ENCODE data around the gene MSMB. TPM values are rescaled to one million over a fixed set of nuclear protein-coding genes. Genes with fewer than 3 reads are reported as not detected.
A peak's percentile ranks its signal among the peaks of the same experiment; 100 is the strongest.

Gene MSMB
- total and polyA plus RNA-seq, 2 donors from 2014 or later: not detected

DNA sequence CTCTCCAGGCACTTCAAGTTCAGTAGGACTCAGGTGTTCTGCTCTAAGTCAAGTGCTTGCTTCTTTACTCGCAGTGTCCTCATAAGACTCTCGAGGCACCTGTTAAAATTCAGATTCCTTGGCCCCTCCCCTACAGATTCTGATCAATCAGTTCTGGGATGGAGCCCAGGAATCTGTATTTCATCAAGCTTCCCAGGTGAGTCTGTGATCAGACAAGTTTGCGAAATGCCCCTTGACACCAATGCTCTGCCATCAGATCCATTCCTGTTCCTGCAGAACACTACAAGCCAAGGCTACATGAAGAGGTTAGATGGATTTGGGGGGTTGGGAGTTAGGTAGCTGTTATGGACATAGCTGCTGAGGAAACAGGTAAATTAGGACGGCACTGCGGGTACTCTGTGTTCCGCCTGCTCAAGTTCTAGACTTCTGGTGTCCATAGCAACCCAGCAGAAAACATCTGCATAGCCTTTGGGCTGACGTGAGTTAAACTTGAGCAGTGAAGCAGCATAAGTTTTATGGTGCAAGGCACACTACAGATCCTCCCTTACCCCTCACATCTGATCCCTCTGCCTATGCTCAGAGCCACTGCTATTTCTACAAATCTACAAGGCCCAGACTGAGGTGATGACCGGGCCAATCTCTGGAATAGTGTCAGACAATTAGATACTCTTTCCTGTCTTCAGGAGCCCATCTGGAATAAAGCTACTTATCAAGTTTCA is 8.8 kb downstream of the MSMB start:
- intact Hi-C loops (cut with DNase I): no loop called here
- Histone ChIP-seq H3K36me3 (ENCODE audit: control insufficient read depth in 2 of 3, insufficient read depth in 3 of 3, low read length in 3 of 3) (no peaks in the 10 kb centered on the region), H3K9me3 (ENCODE audit: control insufficient read depth in 2 of 3, insufficient read depth in 1 of 3, low read length in 3 of 3) (no peaks in the 10 kb centered on the region), H3K4me1 (ENCODE audit: control insufficient read depth in 2 of 3, insufficient read depth in 2 of 3, low read depth in 1 of 3, low read length in 3 of 3) (no peaks in the 10 kb centered on the region), H3K9ac (ENCODE audit: low read length in 3 of 3) (no peak overlapping the region), H3K27me3 (ENCODE audit: control insufficient read depth, insufficient read depth, low read length) (no peaks in the 10 kb centered on the region), H3K27ac (ENCODE audit: low read depth in 2 of 2, low read length in 2 of 2) (no peak overlapping the region), H3K4me3 (ENCODE audit: low read length in 3 of 3) (no peak overlapping the region)
- FAIRE-seq (no peak), DNase-seq (peak in 4 of 5 donors; percentile 77 to 91 (median 84))
- TF ChIP-seq, protein P1, sequence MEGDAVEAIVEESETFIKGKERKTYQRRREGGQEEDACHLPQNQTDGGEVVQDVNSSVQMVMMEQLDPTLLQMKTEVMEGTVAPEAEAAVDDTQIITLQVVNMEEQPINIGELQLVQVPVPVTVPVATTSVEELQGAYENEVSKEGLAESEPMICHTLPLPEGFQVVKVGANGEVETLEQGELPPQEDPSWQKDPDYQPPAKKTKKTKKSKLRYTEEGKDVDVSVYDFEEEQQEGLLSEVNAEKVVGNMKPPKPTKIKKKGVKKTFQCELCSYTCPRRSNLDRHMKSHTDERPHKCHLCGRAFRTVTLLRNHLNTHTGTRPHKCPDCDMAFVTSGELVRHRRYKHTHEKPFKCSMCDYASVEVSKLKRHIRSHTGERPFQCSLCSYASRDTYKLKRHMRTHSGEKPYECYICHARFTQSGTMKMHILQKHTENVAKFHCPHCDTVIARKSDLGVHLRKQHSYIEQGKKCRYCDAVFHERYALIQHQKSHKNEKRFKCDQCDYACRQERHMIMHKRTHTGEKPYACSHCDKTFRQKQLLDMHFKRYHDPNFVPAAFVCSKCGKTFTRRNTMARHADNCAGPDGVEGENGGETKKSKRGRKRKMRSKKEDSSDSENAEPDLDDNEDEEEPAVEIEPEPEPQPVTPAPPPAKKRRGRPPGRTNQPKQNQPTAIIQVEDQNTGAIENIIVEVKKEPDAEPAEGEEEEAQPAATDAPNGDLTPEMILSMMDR (IDR thresholded peaks at IDR 0.05; ENCODE audit: borderline replicate concordance, extremely low read depth, insufficient read depth): no peak

DNA sequence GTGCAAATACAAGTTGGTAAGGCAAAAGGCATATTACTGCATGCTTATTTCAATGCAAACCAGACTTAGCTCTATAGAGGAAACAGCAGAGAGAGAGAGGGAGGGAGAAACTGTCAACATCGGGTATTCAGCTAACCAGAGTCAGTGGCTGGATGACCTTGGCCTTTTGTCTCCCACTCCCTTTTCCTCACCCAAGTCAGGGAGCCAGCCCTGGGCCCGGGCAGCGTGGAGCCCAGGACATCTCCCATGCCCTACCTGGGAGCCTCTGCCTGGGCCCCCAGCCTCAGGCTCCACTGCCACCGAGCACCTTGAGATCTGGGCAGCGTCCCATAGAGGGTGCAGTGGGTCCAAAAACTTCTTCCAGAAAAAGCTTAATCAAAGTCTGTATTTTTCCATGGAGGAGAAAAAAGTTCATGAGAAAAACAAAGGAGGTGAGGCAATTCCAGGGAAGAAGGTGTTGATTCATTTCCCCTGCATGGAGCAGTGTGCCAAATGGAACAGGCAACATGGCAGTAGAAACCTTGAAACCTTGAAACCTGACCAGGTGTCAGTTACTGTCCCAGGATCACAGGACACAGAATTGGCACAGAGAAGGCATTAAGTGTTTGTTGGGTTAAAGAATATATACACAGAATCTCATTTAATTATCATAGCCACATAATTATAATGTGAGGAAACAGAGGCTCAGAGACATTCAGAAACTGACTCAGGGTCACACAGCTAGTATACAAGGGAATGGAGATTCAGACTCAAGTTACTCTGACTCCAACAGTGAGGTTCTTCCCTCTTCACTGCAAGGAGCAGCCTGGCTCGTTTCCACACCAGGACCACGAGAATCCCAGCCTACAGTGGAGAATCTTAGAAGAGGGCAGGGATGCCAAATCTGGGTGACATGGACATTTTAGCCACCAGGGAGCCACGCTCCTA is 9.9 kb downstream of the MSMB start:
- Histone ChIP-seq H3K4me3 (ENCODE audit: low read length in 3 of 3) (no peak overlapping the region), H3K36me3 (ENCODE audit: control insufficient read depth in 2 of 3, insufficient read depth in 3 of 3, low read length in 3 of 3) (no peaks in the 10 kb centered on the region), H3K9me3 (ENCODE audit: control insufficient read depth in 2 of 3, insufficient read depth in 1 of 3, low read length in 3 of 3) (no peaks in the 10 kb centered on the region), H3K27ac (ENCODE audit: low read depth in 2 of 2, low read length in 2 of 2) (no peak overlapping the region), H3K27me3 (ENCODE audit: control insufficient read depth, insufficient read depth, low read length) (no peaks in the 10 kb centered on the region), H3K4me1 (ENCODE audit: control insufficient read depth in 2 of 3, insufficient read depth in 2 of 3, low read depth in 1 of 3, low read length in 3 of 3) (no peaks in the 10 kb centered on the region), H3K9ac (ENCODE audit: low read length in 3 of 3) (no peak overlapping the region)
- intact Hi-C loops (cut with DNase I): no loop called here
- TF ChIP-seq, protein P1 (IDR thresholded peaks at IDR 0.05; ENCODE audit: borderline replicate concordance, extremely low read depth, insufficient read depth): no peak
- DNase-seq: no peak
- no peak for FAIRE-seq

DNA sequence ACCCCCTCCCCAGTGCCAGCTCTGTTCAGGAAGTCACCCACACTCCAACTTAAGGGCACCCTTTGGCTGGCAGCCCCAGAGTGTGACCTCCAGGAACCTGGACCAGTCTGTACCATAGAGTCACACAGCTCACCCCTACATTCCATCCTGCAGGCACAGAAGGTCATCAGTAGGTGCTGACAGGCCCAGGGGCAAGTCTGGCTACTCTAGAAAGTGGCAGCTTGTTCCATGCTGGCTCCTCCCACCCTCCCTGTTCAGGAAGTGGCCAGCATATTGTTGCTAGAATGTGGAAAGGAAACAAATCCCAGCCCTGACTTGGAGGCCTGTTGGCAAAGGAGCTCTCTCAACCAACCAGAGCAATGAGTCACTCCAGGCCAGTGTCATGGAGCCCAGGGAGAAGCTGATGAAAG is 12.5 kb downstream of the MSMB start:
- DNase-seq (no peak), FAIRE-seq (no peak)
- Histone ChIP-seq H3K9ac (ENCODE audit: low read length in 3 of 3) (no peak overlapping the region), H3K27me3 (ENCODE audit: control insufficient read depth, insufficient read depth, low read length) (no peaks in the 10 kb centered on the region), H3K4me1 (ENCODE audit: control insufficient read depth in 2 of 3, insufficient read depth in 2 of 3, low read depth in 1 of 3, low read length in 3 of 3) (peaks cover 0 to 11% (median 7%) of the 10 kb centered on the region in 3 donors), H3K36me3 (ENCODE audit: control insufficient read depth in 2 of 3, insufficient read depth in 3 of 3, low read length in 3 of 3) (no peaks in the 10 kb centered on the region), H3K4me3 (ENCODE audit: low read length in 3 of 3) (no peak overlapping the region), H3K27ac (ENCODE audit: low read depth in 2 of 2, low read length in 2 of 2) (no peak overlapping the region), H3K9me3 (ENCODE audit: control insufficient read depth in 2 of 3, insufficient read depth in 1 of 3, low read length in 3 of 3) (no peaks in the 10 kb centered on the region)
- TF ChIP-seq, protein P1 (IDR thresholded peaks at IDR 0.05; ENCODE audit: borderline replicate concordance, extremely low read depth, insufficient read depth): no peak
- intact Hi-C loops (cut with DNase I): no loop called here

Measured in kidney (tissue), 14 donors.